HG03521 (cell line): ENCODE measurements around the gene PRODH.
A peak's percentile ranks its signal among the peaks of the same experiment; 100 is the strongest.
"Not testable (repeated sequence)": the region's sequence is repeated elsewhere in the genome, so short reads cannot be mapped to it uniquely, and the experiment has no call there.

Experiments used
- ATAC-seq: cut with Tn5 transposase; IDR thresholded peaks from one replicate; pipeline ENCODE4 v1.9.1; 2021; ENCODE audit warnings: mild to moderate bottlenecking, moderate library complexity; ENCODE audit not compliant: unreplicated experiment

PRODH gene

GRCh38 chr22:18911535-18911934, 24.6 kb downstream of the PRODH start:
- not testable (repeated sequence) for ATAC-seq

- no peak for ATAC-seq
Observed at GRCh38 chr22:18909556-18909955, 26.5 kb downstream of the PRODH start.

- no peak for ATAC-seq
Observed at GRCh38 chr22:18906896-18907295, 29.2 kb downstream of the PRODH start.

GRCh38 chr22:18906410-18906745, 29.7 kb downstream of the PRODH start:
- not testable (repeated sequence) for ATAC-seq

GRCh38 chr22:18905540-18906409, 30.3 kb downstream of the PRODH start, which contains the start of gene DGCR6:
Gene DGCR6 (plus strand): TSS chr22:18906320. CDS start chr22:18906375, 55 bp downstream.
- ATAC-seq: peak; percentile 93

- ATAC-seq: not testable (repeated sequence)
Observed at GRCh38 chr22:18896037-18896657, 39.9 kb downstream of the PRODH start.

- not testable (repeated sequence) for ATAC-seq
Observed at GRCh38 chr22:18893775-18894174, 42.3 kb downstream of the PRODH start.

GRCh38 chr22:18890510-18891192, 45.4 kb downstream of the PRODH start:
- ATAC-seq: not testable (repeated sequence)

GRCh38 chr22:18888115-18888514, 48.0 kb downstream of the PRODH start:
- no peak for ATAC-seq

- not testable (repeated sequence) for ATAC-seq
Observed at GRCh38 chr22:18884465-18884864, 51.6 kb downstream of the PRODH start.

GRCh38 chr22:18881260-18881659, 54.8 kb downstream of the PRODH start:
- ATAC-seq: not testable (repeated sequence)
